ENCODE data around the gene C12orf43.

The C12orf43 gene

GRCh38 chr12:121036810-121037326 lies 20.6 kb upstream of the C12orf43 start:
- no peak overlapping the region for H3K27ac ChIP-seq (replicated peaks; ENCODE audit: low read length)
- peaks cover 0 to 10% (median 0%) of the 10 kb centered on the region in 3 experiments for H3K27me3 ChIP-seq (ENCODE audit: control insufficient read depth in 3 of 3, insufficient read depth in 3 of 3, low read depth in 1 of 3, low read length in 3 of 3)

DNA sequence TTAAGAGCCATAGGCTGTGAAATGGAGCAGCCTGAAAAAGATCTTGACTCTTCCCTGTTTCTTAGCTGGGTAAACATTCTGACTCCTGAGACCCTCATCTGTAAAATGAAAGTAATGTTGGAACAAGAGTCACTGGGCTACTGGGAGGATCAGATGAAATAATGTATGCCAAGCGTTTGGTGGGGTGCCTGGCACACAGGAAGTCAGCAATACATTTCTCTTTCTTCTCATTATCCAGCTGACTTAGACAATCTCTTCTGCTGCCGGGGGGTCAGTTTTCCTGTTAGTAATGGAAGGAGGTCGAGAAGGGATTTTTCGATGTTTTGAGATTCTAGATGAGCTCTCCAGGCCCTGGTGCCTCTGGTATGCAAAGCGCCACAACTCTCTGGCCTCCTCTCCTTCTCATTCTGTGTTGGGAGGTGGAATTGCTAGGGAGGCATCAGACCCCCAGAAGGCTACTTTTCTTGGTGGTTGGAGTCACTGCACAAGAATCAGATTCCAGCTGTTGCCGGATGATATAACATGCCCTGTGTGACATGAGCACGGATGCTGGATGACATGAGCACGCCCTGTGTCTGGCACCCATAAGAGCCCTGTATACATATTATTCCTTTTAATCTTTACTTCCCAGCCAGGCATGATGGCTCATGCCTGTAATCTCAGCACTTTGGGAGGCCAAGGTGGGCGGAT lies 18.5 kb upstream of the C12orf43 start:
- no peak for DNase-seq (ENCODE audit: low spot score)
- Histone ChIP-seq H2BK12ac (ENCODE audit: low read length) (no peak overlapping the region), H2BK5ac (ENCODE audit: low read length) (no peak overlapping the region), H4K8ac (ENCODE audit: low read depth, low read length) (no peak overlapping the region), H3K18ac (ENCODE audit: low read length) (no peak overlapping the region), H3K79me1 (ENCODE audit: low read depth, low read length) (no peaks in the 10 kb centered on the region), H3K9me3 (replicated peaks in 1 of 2; ENCODE audit: control insufficient read depth in 2 of 2, insufficient read depth in 1 of 2, low read depth in 1 of 2, low read length in 2 of 2) (no peaks in the 10 kb centered on the region), H2AFZ (ENCODE audit: low read length) (peak overlapping the region; percentile 58), H3K4ac (ENCODE audit: low read length) (no peak overlapping the region), H3K27ac (replicated peaks; ENCODE audit: low read length) (no peak overlapping the region), H3K27me3 (ENCODE audit: control insufficient read depth in 3 of 3, insufficient read depth in 3 of 3, low read depth in 1 of 3, low read length in 3 of 3) (peaks cover 0 to 14% (median 0%) of the 10 kb centered on the region in 3 experiments), H3K36me3 (replicated peaks in 1 of 2; ENCODE audit: control insufficient read depth in 2 of 2, insufficient read depth in 2 of 2, low read length in 2 of 2) (no peaks in the 10 kb centered on the region), H4K91ac (ENCODE audit: low read depth, low read length, poor library complexity) (no peak overlapping the region), H2BK120ac (ENCODE audit: low read depth, low read length) (no peak overlapping the region), H3K4me2 (ENCODE audit: insufficient read depth, low read length, poor library complexity, severe bottlenecking) (no peak overlapping the region), H3K4me1 (ENCODE audit: control insufficient read depth in 2 of 2, insufficient read depth in 1 of 2, low read depth in 1 of 2, low read length in 2 of 2) (no peaks in the 10 kb centered on the region), H3K9ac (ENCODE audit: low read depth, low read length, poor library complexity) (no peak overlapping the region), H2BK15ac (ENCODE audit: low read length) (no peak overlapping the region), H3K14ac (ENCODE audit: low read length) (no peak overlapping the region), H3K4me3 (ENCODE audit: low read length in 2 of 2) (no peak overlapping the region), H2AK5ac (ENCODE audit: low read depth, low read length) (no peak overlapping the region), H3K23ac (ENCODE audit: low read depth, low read length, poor library complexity) (no peak overlapping the region)
- WGBS, 2 donors (ENCODE audit: extremely low coverage in 2 of 2, insufficient read length in 2 of 2, insufficient replicate concordance in 1 of 2): no CpG with 5 or more reads among the region's 9 CpGs

More at GRCh38 chr12:121036810-121037326, 20.6 kb upstream of the C12orf43 start:
- no peak overlapping the region for H3K23ac ChIP-seq (ENCODE audit: low read depth, low read length, poor library complexity)
- H3K4me1 ChIP-seq (ENCODE audit: control insufficient read depth in 2 of 2, insufficient read depth in 1 of 2, low read depth in 1 of 2, low read length in 2 of 2): no peaks in the 10 kb centered on the region
- no peak overlapping the region for H3K18ac ChIP-seq (ENCODE audit: low read length)
- H2AFZ ChIP-seq (ENCODE audit: low read length): no peak overlapping the region
- no peaks in the 10 kb centered on the region for H3K79me1 ChIP-seq (ENCODE audit: low read depth, low read length)
- no peaks in the 10 kb centered on the region for H3K36me3 ChIP-seq (replicated peaks in 1 of 2; ENCODE audit: control insufficient read depth in 2 of 2, insufficient read depth in 2 of 2, low read length in 2 of 2)
- no peak overlapping the region for H3K9ac ChIP-seq (ENCODE audit: low read depth, low read length, poor library complexity)
- H4K8ac ChIP-seq (ENCODE audit: low read depth, low read length): no peak overlapping the region
- no peak overlapping the region for H3K4me3 ChIP-seq (ENCODE audit: low read length in 2 of 2)
- H2AK5ac ChIP-seq (ENCODE audit: low read depth, low read length): no peak overlapping the region
- H3K4ac ChIP-seq (ENCODE audit: low read length): no peak overlapping the region
- H2BK5ac ChIP-seq (ENCODE audit: low read length): no peak overlapping the region
- H2BK15ac ChIP-seq (ENCODE audit: low read length): no peak overlapping the region
- no CpG with 5 or more reads among the region's 6 CpGs for WGBS, 2 donors (ENCODE audit: extremely low coverage in 2 of 2, insufficient read length in 2 of 2, insufficient replicate concordance in 1 of 2)
- no peak overlapping the region for H3K4me2 ChIP-seq (ENCODE audit: insufficient read depth, low read length, poor library complexity, severe bottlenecking)
- no peaks in the 10 kb centered on the region for H3K9me3 ChIP-seq (replicated peaks in 1 of 2; ENCODE audit: control insufficient read depth in 2 of 2, insufficient read depth in 1 of 2, low read depth in 1 of 2, low read length in 2 of 2)
- H2BK120ac ChIP-seq (ENCODE audit: low read depth, low read length): no peak overlapping the region
- H3K14ac ChIP-seq (ENCODE audit: low read length): no peak overlapping the region
- DNase-seq (ENCODE audit: low spot score): no peak
- H2BK12ac ChIP-seq (ENCODE audit: low read length): no peak overlapping the region
- H4K91ac ChIP-seq (ENCODE audit: low read depth, low read length, poor library complexity): no peak overlapping the region

- H3K9me3 ChIP-seq (replicated peaks in 1 of 2; ENCODE audit: control insufficient read depth in 2 of 2, insufficient read depth in 1 of 2, low read depth in 1 of 2, low read length in 2 of 2): no peaks in the 10 kb centered on the region
- no peak overlapping the region for H2BK15ac ChIP-seq (ENCODE audit: low read length)
- no peak overlapping the region for H2AK5ac ChIP-seq (ENCODE audit: low read depth, low read length)
- H3K79me1 ChIP-seq (ENCODE audit: low read depth, low read length): no peaks in the 10 kb centered on the region
- H2BK5ac ChIP-seq (ENCODE audit: low read length): no peak overlapping the region
- DNase-seq (ENCODE audit: low spot score): no peak
- H2BK12ac ChIP-seq (ENCODE audit: low read length): no peak overlapping the region
- H3K4me2 ChIP-seq (ENCODE audit: insufficient read depth, low read length, poor library complexity, severe bottlenecking): no peak overlapping the region
- no peak overlapping the region for H3K27ac ChIP-seq (replicated peaks; ENCODE audit: low read length)
- no peak overlapping the region for H3K4me3 ChIP-seq (ENCODE audit: low read length in 2 of 2)
- no peak overlapping the region for H4K8ac ChIP-seq (ENCODE audit: low read depth, low read length)
- peaks cover 0 to 11% (median 0%) of the 10 kb centered on the region in 3 experiments for H3K27me3 ChIP-seq (ENCODE audit: control insufficient read depth in 3 of 3, insufficient read depth in 3 of 3, low read depth in 1 of 3, low read length in 3 of 3)
- WGBS, 2 donors (ENCODE audit: extremely low coverage in 2 of 2, insufficient read length in 2 of 2, insufficient replicate concordance in 1 of 2): no CpG with 5 or more reads among the region's 10 CpGs
- H3K36me3 ChIP-seq (replicated peaks in 1 of 2; ENCODE audit: control insufficient read depth in 2 of 2, insufficient read depth in 2 of 2, low read length in 2 of 2): no peaks in the 10 kb centered on the region
- H3K18ac ChIP-seq (ENCODE audit: low read length): peak overlapping the region; percentile 44
- H3K4me1 ChIP-seq (ENCODE audit: control insufficient read depth in 2 of 2, insufficient read depth in 1 of 2, low read depth in 1 of 2, low read length in 2 of 2): no peaks in the 10 kb centered on the region
- H4K91ac ChIP-seq (ENCODE audit: low read depth, low read length, poor library complexity): no peak overlapping the region
- H2AFZ ChIP-seq (ENCODE audit: low read length): no peak overlapping the region
- no peak overlapping the region for H3K14ac ChIP-seq (ENCODE audit: low read length)
- H2BK120ac ChIP-seq (ENCODE audit: low read depth, low read length): no peak overlapping the region
- peak overlapping the region; percentile 10 for H3K23ac ChIP-seq (ENCODE audit: low read depth, low read length, poor library complexity)
- no peak overlapping the region for H3K4ac ChIP-seq (ENCODE audit: low read length)
- H3K9ac ChIP-seq (ENCODE audit: low read depth, low read length, poor library complexity): no peak overlapping the region
These were observed 17.5 kb upstream of the C12orf43 start for GRCh38 chr12:121033625-121034349.

DNA sequence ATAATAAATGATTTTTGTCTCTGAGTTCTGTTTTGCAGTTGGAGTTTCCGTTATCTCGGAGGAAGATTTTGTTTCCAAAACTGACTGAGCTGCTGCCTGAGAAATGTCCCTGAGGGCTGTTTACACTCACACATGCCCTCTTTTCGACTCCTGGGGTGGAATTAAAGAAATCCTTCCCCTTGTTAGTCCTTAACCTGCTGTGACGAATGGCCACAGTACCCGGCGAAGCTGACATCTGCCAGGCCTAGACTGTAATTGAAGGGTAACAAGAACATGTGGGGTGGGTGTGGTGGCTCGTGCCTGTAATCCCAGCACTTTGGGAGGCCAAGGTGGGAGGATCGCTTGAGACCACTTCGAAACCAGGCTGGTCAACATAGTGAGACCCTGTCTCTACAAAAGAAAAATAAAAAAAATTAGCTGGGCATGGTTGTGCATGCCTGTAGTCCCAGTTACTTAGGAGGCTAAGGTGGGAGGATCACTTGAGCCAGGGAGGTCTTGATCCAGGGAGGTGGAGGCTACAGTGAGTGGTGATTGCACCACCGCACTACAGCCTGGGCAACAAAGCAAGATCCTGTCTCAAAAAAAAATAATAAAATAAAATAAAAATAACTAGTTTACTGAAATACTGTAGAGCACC lies 14.4 kb upstream of the C12orf43 start:
- Histone ChIP-seq H3K27me3 (ENCODE audit: control insufficient read depth in 3 of 3, insufficient read depth in 3 of 3, low read depth in 1 of 3, low read length in 3 of 3) (peaks cover 0 to 15% (median 0%) of the 10 kb centered on the region in 3 experiments), H3K27ac (replicated peaks; ENCODE audit: low read length) (no peak overlapping the region), H4K8ac (ENCODE audit: low read depth, low read length) (no peak overlapping the region), H2AFZ (ENCODE audit: low read length) (no peak overlapping the region), H3K14ac (ENCODE audit: low read length) (no peak overlapping the region), H3K4me1 (ENCODE audit: control insufficient read depth in 2 of 2, insufficient read depth in 1 of 2, low read depth in 1 of 2, low read length in 2 of 2) (no peaks in the 10 kb centered on the region), H3K23ac (ENCODE audit: low read depth, low read length, poor library complexity) (no peak overlapping the region), H3K18ac (ENCODE audit: low read length) (no peak overlapping the region), H3K9ac (ENCODE audit: low read depth, low read length, poor library complexity) (no peak overlapping the region), H3K4me3 (ENCODE audit: low read length in 2 of 2) (no peak overlapping the region), H3K36me3 (replicated peaks in 1 of 2; ENCODE audit: control insufficient read depth in 2 of 2, insufficient read depth in 2 of 2, low read length in 2 of 2) (no peaks in the 10 kb centered on the region), H3K79me1 (ENCODE audit: low read depth, low read length) (no peaks in the 10 kb centered on the region), H2BK12ac (ENCODE audit: low read length) (no peak overlapping the region), H4K91ac (ENCODE audit: low read depth, low read length, poor library complexity) (no peak overlapping the region), H2BK15ac (ENCODE audit: low read length) (no peak overlapping the region), H2AK5ac (ENCODE audit: low read depth, low read length) (no peak overlapping the region), H3K4ac (ENCODE audit: low read length) (no peak overlapping the region), H3K9me3 (replicated peaks in 1 of 2; ENCODE audit: control insufficient read depth in 2 of 2, insufficient read depth in 1 of 2, low read depth in 1 of 2, low read length in 2 of 2) (no peaks in the 10 kb centered on the region), H2BK5ac (ENCODE audit: low read length) (no peak overlapping the region), H2BK120ac (ENCODE audit: low read depth, low read length) (no peak overlapping the region), H3K4me2 (ENCODE audit: insufficient read depth, low read length, poor library complexity, severe bottlenecking) (no peak overlapping the region)
- WGBS, 2 donors (ENCODE audit: extremely low coverage in 2 of 2, insufficient read length in 2 of 2, insufficient replicate concordance in 1 of 2): no CpG with 5 or more reads among the region's 10 CpGs
- DNase-seq (ENCODE audit: low spot score): no peak
